HG03045 (cell line): ENCODE measurements around the gene POLR2E.

Source experiments
- ATAC-seq: cut with Tn5 transposase; IDR thresholded peaks from one replicate; pipeline ENCODE4 v1.9.1; 2021; ENCODE audit warnings: mild to moderate bottlenecking, moderate library complexity; ENCODE audit not compliant: unreplicated experiment

Gene POLR2E

DNA sequence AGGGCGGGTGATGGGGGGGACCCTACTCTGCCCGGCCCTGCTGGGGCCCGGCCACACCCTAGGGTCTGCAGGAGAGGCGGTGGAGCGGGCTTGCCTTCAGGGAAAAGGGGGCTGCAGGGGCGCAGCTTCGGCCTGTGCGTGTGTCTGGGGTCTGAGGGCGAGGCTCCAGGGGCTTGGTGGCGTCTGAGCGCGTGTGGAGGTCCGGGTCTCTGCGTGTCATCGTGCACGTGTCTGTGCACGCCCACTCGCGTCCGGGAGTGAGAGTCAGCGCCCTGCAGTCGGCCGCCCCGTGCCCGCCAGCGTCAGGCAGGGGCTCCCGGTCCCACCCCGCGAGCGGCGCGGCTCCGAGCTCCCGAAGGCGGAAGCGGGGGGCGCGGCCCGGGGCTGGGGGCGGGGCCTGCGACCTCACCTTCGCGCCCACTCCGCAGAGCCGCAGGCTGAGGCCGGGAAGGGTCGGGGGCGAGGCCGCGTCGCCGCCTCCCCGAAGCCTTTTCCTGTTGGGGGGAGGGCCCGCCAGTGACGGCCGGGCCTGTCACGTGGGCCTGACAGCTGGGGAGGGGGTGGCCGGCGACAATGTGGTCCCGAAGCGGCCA, 28.3 kb downstream of the POLR2E start, which contains the start of gene ARHGAP45:
Gene ARHGAP45 (plus strand): TSS at position 420 of the 593 bp plus-strand sequence. CDS start 239 bp downstream, outside the sequence.
- ATAC-seq: no peak

DNA sequence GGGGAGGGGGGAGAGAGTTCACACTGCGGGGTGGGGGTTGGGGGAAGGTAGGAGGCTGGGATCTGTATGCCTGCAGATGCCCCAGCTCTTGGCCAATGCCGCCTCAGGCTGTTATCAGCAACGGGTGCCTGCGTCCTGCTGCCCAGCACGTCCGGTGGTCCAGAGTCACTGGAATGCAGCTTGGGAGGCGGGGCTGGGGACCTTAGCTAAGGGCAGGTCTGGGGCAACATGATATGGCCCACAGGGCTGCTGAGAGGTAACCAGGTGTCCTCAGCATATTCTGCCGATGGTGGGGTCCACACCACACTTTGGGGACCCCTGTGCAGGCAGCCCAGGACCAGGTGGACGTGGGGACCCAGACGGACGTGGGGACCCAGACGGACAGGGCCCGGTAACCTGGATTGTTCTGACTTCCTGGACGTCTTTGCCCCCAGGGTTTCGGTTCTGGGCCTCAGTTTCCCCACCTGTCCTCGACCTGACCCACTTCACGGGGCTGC, 28.9 kb downstream of the POLR2E start:
- no peak for ATAC-seq

- ATAC-seq: no peak
Measured at GRCh38 chr19:1065606-1066109, 29.5 kb downstream of the POLR2E start.

- no peak for ATAC-seq
Measured at GRCh38 chr19:1064661-1065605, 30.2 kb downstream of the POLR2E start.

DNA sequence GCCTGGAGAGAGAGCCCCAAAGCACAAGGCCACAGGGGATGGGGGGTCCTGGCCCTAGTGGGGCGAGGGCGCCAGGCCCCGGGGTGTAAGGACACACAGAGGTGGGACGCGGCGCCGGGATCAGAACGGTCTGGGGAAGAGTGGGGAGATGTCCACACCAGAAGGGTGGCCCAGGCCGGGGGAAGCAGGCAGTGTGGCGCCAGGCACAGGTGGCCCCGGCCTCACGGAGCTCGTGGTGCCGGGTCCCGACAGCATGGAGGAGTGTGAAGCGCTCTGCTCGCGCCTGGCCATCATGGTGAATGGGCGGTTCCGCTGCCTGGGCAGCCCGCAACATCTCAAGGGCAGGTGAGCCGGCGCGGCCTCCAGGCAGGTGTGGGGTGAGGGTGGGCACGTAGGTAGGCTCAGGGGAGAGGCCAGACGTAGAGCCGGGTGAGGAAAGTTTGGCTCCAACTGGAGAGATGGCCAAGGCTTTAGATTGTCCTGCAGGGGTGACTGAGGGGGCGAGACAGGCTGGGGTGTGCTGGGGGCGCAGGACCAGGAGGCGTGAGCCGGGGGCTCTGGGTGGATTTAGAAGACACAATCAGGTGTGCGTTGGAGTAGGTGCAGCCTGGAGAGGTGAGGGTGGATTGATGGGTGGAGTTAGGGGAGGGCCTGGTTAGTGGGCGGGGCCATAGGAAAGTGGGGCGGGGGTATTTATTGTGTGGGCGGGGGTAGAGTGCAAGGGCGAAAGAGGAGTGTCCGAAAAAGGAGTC, 31.1 kb downstream of the POLR2E start:
- no peak for ATAC-seq

GRCh38 chr19:1063030-1063908, 31.9 kb downstream of the POLR2E start:
- ATAC-seq: no peak

- ATAC-seq: no peak
Measured at GRCh38 chr19:1062387-1063029, 32.7 kb downstream of the POLR2E start.

DNA sequence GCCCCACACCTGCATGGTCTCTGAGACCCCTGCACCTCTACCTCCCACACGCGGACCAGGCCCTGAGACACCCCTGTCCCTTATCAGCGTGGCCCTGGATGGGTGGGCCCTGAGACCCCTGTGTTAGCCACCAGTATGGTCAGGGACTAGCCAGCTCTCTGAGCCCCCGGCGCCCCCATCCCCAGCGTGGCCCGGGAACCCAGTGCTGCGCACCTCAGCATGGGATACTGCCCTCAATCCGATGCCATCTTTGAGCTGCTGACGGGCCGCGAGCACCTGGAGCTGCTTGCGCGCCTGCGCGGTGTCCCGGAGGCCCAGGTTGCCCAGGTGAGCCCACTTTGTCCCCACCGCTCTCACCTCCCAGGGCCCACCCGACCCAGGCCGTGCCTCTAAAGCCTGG, 33.2 kb downstream of the POLR2E start:
- ATAC-seq: no peak

DNA sequence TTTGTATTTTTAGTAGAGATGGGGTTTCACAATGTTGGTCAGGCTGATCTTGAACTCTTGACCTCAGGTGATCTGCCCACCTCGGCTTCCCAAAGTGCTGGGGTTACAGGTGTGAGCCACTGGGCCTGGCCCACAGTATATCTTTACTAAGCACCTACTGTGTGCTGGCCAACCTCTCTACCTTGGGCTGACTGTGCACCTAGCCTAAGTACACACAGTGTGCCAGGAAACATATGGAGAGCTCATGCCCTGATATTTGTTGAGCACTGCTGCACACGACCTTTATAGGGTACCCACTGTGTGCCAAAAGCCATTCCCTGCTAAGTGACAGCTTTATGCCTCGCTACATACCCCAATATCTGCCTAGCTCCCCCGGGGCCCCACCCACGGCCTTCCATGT, 34.5 kb downstream of the POLR2E start:
- ATAC-seq: no peak

DNA sequence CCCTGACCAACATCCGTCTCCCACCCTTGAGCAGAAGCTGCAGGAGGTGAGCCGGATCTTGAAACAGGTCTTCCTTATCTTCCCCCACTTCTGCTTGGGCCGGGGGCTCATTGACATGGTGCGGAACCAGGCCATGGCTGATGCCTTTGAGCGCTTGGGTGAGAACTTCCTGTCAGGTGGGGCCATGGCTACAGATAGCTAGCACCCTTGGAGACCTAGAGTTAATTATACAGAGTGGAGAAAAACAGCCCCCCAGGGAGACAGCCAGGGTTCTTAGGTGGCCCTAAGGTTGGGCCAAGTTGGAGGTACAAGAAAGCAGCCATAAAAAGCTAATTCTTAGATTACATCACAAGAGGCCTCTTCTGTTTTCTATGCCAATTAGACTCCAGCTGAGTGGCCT, 37.1 kb downstream of the POLR2E start:
- no peak for ATAC-seq

DNA sequence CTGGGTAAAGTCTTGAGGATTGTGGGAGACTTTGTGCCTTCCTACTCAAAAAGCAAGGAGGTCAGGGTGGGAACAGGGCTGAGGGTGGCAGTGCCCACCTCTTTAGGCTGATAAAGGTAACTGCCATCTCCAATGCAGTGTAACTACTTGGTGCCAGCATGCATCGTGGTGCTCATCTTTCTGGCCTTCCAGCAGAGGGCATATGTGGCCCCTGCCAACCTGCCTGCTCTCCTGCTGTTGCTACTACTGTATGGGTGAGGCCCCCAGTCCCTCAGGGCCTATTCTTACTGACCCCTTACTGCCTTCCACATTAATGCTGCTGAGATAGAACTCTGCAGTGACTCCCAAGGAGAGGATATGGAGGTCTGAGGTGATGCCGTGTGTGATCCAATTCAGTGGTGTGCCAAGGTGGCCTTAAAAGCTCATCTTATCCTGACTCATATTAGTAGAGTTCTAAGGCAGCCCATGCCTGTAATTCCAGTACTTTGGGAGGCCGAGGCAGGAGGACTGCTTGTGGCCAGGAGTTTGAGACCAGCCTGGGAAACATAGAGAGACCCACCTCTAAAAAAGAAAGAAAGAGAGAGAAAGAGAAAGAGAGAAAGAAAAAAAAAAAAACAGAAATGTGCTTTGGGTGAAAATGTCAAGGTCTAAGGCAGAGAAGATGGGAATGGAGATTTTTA, 37.9 kb downstream of the POLR2E start:
- no peak for ATAC-seq

DNA sequence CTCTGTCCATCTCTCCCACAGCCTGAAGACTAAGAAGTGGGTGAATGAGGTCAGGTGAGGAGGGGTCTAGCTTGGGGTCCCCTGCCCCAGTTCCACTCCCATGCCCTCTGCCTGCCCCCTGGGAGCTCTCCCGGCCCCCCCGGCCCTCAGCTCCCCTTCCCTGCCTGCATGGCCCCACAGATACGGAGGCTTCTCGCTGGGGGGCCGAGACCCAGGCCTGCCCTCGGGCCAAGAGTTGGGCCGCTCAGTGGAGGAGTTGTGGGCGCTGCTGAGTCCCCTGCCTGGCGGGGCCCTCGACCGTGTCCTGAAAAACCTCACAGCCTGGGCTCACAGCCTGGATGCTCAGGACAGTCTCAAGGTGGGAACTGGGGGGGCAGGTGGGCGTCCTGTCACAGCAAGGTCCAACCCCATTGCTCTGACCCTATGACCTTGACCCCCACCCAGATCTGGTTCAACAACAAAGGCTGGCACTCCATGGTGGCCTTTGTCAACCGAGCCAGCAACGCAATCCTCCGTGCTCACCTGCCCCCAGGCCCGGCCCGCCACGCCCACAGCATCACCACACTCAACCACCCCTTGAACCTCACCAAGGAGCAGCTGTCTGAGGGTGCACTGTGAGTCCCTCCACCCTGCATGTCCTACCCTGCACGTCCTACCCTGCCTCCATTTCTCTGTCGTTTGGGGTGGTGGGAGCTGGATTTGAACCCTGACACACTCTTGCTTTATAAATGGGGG, 39.1 kb downstream of the POLR2E start:
- ATAC-seq: no peak

GRCh38 chr19:1055028-1055425, 40.1 kb downstream of the POLR2E start:
- no peak for ATAC-seq

- no peak for ATAC-seq
Measured at GRCh38 chr19:1054102-1055027, 40.8 kb downstream of the POLR2E start.

DNA sequence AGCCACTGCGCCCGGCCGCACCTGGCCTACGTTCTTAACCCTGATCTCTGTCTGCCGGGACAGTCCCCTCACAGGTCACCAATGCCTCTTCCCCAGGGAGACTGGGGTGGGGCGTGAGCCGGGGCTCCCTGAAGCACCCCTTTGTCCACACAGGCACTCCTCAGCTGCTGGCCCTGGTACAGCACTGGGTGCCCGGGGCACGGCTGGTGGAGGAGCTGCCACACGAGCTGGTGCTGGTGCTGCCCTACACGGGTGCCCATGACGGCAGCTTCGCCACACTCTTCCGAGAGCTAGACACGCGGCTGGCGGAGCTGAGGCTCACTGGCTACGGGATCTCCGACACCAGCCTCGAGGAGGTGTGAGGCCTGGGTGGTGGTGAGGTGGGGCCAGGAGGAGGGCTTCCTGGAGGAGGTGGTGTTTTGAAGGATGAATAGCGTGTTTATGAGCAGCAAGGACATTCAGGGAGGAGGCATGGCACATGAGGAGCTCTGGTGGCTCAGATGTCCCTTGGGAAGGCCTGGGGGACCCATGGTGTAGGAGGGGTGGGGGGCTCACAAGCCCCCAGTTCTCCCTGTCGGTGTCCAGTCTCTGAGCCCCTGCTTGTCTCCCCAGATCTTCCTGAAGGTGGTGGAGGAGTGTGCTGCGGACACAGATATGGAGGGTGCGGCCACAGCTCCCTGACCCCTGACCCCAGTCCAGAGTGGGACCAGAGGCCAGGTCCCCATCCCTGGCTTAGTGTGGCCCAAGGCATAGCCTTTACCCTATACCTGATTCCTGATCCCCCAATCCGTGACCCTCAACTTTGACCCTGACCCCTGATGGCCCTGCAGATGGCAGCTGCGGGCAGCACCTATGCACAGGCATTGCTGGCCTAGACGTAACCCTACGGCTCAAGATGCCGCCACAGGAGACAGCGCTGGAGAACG, 41.7 kb downstream of the POLR2E start:
- ATAC-seq: no peak

- no peak for ATAC-seq
Measured at GRCh38 chr19:1052349-1052975, 42.7 kb downstream of the POLR2E start.
